ENCODE results near the gene MEI1.
"Not testable (repeated sequence)": the region's sequence is repeated elsewhere in the genome, so short reads cannot be mapped to it uniquely, and the experiment has no call there.

MEI1 gene

DNA sequence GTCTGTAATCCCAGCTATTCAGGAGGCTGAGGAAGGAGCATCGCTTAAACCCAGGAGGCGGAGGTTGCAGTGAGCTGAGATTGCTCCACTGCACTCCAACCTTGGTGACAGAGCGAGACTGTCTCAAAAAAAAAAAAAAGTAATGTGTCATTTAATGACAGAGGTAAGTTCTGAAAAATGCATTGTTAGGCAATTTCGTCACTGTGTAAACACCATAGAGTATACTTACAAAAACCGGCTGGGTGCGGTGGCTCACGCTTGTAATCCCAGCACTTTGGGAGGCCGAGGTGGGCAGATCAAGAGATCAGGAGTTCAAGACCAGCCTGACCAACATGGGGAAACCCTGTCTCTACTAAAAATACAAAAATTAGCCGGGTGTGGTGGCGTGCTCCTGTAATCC, 27.2 kb upstream of the MEI1 start:
- not testable (repeated sequence) for H3K4me3 Mint-ChIP-seq; H3K27ac Mint-ChIP-seq; H3K9me3 Mint-ChIP-seq; H3K27me3 Mint-ChIP-seq (ENCODE audit: low read depth)
- Mint-ChIP-seq H3K4me1 (ENCODE audit: low read depth) (peaks cover 11% of the 10 kb centered on the region), H3K36me3 (ENCODE audit: low read depth) (peaks cover 22% of the 10 kb centered on the region)

DNA sequence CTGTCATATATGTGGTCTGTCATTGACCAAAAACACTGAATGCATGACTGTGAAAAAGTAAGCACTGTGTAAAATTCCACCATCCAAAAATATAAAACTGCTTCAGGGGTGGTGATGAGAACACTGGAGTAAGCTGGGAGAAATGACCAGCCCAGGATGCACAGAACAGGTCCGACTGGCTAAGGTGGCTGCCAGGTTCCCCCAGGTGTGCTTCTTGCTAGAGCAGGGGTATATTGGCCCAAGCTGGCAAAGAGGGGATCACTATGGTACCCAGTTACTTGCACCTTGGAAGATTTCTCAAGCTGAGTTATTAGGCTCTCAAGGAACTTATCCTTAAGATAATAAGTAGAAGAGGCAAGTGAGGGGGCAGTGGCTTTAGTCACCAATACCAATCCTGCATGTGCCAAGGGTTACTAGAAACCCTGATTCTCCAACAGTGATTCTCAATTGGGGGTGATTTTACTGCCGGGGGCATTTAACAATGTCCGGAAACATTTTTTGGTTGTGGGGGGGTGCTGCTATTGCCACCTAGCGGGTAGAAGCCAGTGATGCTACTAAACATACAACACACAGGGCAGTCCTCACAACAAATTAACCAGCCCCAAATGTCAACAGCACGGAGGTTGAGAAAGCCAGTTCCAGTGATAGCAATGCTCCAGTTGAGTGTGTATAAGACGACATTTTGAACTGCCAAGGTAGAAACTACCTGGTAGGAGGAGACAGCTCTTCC, 26.4 kb upstream of the MEI1 start:
- no peaks in the 10 kb centered on the region for H3K27me3 Mint-ChIP-seq (ENCODE audit: low read depth)
- peaks cover 25% of the 10 kb centered on the region for H3K36me3 Mint-ChIP-seq (ENCODE audit: low read depth)
- H3K4me1 Mint-ChIP-seq (ENCODE audit: low read depth): peaks cover 9% of the 10 kb centered on the region
- H3K9me3 Mint-ChIP-seq: no peaks in the 10 kb centered on the region
- H3K4me3 Mint-ChIP-seq: no peak overlapping the region
- H3K27ac Mint-ChIP-seq: no peak overlapping the region

DNA sequence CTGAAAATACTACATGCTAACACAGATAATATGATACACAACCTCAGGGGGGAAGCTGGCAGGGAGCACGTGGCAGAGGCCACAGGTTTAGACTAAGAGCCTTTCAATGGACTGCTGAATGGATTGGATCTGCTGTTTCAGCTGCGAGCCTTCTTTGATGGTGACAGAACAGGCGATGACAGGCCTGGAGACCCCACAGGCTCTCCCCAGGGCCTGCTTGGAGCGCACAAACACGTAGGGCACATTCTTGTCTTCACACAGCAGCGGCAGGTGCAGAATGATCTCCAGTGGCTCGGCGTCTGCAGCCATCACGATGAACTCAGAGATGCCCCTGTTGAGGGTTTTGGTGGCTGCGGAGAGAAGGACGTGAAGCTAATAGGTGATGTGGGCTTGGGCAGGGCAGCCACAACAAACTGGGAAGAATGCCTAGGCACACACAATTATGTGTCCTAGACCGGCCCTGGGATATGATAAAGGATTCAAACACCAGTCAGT, 24.4 kb upstream of the MEI1 start:
- Mint-ChIP-seq H3K9me3 (no peaks in the 10 kb centered on the region), H3K27me3 (ENCODE audit: low read depth) (no peaks in the 10 kb centered on the region), H3K4me1 (ENCODE audit: low read depth) (peaks cover 7% of the 10 kb centered on the region), H3K27ac (peak overlapping the region; percentile 29), H3K4me3 (no peak overlapping the region), H3K36me3 (ENCODE audit: low read depth) (peaks cover 33% of the 10 kb centered on the region)

DNA sequence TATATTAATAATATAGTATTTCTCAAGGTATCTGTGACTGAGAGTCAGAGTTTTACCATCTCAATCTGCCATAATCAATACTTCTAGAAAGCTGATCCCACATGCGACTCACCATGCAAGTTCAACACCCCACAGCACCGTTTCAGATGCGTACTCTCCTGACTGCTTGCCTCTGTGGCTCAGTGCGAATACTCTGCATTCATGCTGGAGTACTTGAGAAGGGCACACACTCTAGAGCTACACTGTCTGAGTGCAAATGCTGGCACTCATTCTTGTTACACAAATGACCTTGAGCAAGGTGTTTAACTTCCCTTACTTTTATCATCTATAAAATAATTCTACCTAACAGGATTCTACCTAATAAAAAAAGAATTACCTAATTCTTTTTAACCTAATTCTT, 23.2 kb upstream of the MEI1 start:
- H3K36me3 Mint-ChIP-seq (ENCODE audit: low read depth): peaks cover 38% of the 10 kb centered on the region
- H3K9me3 Mint-ChIP-seq: no peaks in the 10 kb centered on the region
- H3K4me1 Mint-ChIP-seq (ENCODE audit: low read depth): peaks cover 7% of the 10 kb centered on the region
- H3K4me3 Mint-ChIP-seq: no peak overlapping the region
- H3K27ac Mint-ChIP-seq: no peak overlapping the region
- H3K27me3 Mint-ChIP-seq (ENCODE audit: low read depth): no peaks in the 10 kb centered on the region

DNA sequence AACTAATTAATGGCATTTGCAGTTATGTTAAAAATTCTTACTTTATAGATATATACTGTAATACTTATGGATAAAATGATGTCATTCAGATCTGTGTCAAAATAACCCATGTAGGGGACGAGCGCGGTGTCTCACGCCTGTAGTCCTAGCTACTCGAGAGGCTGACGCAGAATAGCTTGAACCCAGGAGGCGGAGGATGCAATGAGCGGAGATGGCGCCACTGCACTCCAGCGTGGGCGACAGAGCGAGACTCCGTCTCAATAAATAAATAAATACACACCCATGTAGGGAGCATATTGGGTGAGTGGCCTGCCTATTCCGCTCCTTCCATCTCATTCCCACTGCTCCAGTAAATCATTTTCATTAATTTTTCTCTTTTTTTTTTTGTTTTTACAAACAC, 17.7 kb upstream of the MEI1 start:
- Mint-ChIP-seq H3K27me3 (ENCODE audit: low read depth) (no peaks in the 10 kb centered on the region), H3K4me3 (peak overlapping the region; percentile 96), H3K9me3 (no peaks in the 10 kb centered on the region), H3K4me1 (ENCODE audit: low read depth) (peaks cover 11% of the 10 kb centered on the region), H3K36me3 (ENCODE audit: low read depth) (peaks cover 24% of the 10 kb centered on the region), H3K27ac (peak overlapping the region; percentile 96)

DNA sequence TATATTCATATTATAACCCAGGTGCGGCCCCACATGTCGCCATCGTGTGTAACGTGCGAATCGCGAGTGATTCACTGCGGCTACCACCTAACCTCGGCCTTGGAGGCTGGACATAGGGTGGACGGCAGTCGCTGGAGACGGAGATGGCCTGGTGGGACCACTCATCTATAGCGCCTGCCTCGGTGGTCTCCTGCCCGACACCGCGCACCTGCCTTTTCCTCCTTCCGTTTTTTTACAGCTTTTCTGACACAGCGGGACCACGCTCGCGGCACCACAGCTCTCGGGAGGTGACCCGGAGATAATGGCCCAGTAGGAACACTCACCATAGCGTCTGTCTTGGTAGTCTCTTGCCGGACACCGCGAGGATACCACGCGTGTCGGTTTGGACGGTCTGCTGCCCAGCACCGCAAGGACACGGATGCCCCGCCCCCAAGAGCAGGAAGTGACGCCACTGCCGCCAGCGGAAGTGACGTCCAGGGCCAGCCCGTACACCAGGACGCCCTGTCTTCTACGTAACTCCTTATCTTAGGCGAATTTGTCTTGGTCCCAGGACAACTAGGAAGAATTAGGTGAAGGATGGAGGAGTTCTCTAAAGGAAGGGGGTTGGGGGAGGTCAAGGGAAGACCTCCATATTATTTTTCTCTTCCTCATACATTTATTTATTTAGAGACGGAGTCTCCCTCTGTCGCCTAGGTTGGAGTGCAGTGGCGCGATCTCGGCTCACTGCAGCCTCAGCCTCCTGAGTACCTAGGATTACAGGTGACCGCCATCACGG, 17.1 kb upstream of the MEI1 start:
- no peaks in the 10 kb centered on the region for H3K9me3 Mint-ChIP-seq
- H3K27ac Mint-ChIP-seq: peak overlapping the region; percentile 96
- H3K4me1 Mint-ChIP-seq (ENCODE audit: low read depth): peaks cover 14% of the 10 kb centered on the region
- no peaks in the 10 kb centered on the region for H3K27me3 Mint-ChIP-seq (ENCODE audit: low read depth)
- peaks cover 22% of the 10 kb centered on the region for H3K36me3 Mint-ChIP-seq (ENCODE audit: low read depth)
- peak overlapping the region; percentile 96 for H3K4me3 Mint-ChIP-seq

DNA sequence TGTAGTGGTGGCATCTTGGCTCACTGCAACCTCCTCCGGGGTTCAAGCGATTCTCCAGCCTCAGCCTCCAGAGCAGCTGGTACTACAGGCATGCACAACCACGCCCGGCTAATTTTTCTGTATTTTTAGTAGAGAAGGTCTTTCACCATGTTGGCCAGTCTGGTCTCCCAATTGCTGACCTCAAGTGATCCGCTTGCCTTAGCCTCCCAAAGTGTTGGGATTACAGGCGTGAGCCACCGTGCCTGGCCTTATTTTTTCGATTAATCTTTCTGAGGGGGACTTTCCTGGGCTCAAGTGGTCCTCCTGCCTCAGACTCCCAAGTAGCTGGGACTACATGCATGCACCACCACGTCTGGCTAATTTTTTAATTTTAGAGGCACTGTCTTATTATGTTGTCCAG, 16.3 kb upstream of the MEI1 start:
- H3K9me3 Mint-ChIP-seq: no peaks in the 10 kb centered on the region
- H3K27me3 Mint-ChIP-seq (ENCODE audit: low read depth): no peaks in the 10 kb centered on the region
- peaks cover 19% of the 10 kb centered on the region for H3K4me1 Mint-ChIP-seq (ENCODE audit: low read depth)
- peak overlapping the region; percentile 96 for H3K4me3 Mint-ChIP-seq
- peaks cover 19% of the 10 kb centered on the region for H3K36me3 Mint-ChIP-seq (ENCODE audit: low read depth)
- peak overlapping the region; percentile 96 for H3K27ac Mint-ChIP-seq

DNA sequence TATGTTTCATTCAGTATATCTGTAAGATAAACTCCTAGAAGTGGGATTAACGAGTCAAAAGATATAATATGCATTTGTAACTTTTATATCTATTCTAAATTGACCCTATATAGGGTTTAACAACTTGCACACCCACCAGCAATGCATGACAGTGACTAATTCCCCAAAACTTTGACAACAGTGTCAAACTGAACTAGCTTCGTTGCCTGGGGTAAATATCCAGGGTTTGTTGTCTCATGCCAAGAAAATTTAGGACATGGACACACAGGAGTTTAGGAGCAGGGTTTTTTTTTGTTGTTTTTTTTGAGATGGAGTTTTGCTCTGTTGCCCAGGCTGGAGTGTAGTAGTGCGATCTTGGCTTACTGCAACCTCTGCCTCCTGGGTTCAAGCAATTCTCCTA, 15.7 kb upstream of the MEI1 start:
- Mint-ChIP-seq H3K4me1 (ENCODE audit: low read depth) (peaks cover 20% of the 10 kb centered on the region), H3K4me3 (peak overlapping the region; percentile 96), H3K27ac (no peak overlapping the region), H3K36me3 (ENCODE audit: low read depth) (peaks cover 15% of the 10 kb centered on the region), H3K27me3 (ENCODE audit: low read depth) (no peaks in the 10 kb centered on the region), H3K9me3 (no peaks in the 10 kb centered on the region)

DNA sequence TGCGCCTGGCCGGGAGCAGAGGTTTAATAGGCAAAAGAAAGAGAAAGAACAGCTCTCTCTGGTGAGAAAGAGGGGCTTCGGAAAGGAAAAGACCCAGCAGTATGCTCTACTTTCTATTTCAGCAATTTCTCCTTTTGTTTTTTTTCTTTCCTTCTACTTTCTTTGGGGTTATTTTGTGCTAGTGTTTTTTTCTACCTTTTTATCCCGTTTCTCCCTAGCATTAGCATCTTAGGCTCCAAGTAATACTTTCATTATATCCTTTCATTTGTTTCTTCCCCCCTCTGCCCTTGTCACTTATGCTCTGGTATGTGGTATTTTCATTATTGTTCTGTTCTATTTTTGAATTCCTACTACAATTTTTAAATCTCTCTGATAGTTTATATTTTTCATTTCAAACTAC, 15.1 kb upstream of the MEI1 start:
- peaks cover 15% of the 10 kb centered on the region for H3K36me3 Mint-ChIP-seq (ENCODE audit: low read depth)
- no peak overlapping the region for H3K4me3 Mint-ChIP-seq
- no peaks in the 10 kb centered on the region for H3K9me3 Mint-ChIP-seq
- H3K27ac Mint-ChIP-seq: no peak overlapping the region
- peaks cover 22% of the 10 kb centered on the region for H3K4me1 Mint-ChIP-seq (ENCODE audit: low read depth)
- H3K27me3 Mint-ChIP-seq (ENCODE audit: low read depth): no peaks in the 10 kb centered on the region

DNA sequence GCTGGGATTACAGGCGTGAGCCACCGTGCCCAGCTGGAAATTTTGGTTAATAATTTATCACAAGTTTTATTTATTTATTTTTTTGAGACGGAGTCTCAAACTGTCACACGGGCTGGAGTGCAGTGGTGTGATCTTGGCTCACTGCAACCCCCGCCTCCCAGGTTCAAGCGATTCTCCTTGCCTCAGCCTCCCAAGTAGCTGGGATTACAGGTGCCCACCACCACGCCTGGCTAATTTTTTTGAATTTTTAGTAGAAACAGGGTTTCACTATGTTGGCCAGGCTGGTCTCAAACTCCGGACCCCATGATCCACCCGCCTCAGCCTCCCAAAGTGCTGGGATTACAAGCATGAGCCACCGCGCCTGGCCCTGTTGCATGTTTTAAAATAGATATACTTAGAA, 12.4 kb upstream of the MEI1 start:
- not testable (repeated sequence) for H3K36me3 Mint-ChIP-seq (ENCODE audit: low read depth); H3K9me3 Mint-ChIP-seq; H3K27me3 Mint-ChIP-seq (ENCODE audit: low read depth); H3K27ac Mint-ChIP-seq
- peaks cover 24% of the 10 kb centered on the region for H3K4me1 Mint-ChIP-seq (ENCODE audit: low read depth)
- peak overlapping the region; percentile 93 for H3K4me3 Mint-ChIP-seq

DNA sequence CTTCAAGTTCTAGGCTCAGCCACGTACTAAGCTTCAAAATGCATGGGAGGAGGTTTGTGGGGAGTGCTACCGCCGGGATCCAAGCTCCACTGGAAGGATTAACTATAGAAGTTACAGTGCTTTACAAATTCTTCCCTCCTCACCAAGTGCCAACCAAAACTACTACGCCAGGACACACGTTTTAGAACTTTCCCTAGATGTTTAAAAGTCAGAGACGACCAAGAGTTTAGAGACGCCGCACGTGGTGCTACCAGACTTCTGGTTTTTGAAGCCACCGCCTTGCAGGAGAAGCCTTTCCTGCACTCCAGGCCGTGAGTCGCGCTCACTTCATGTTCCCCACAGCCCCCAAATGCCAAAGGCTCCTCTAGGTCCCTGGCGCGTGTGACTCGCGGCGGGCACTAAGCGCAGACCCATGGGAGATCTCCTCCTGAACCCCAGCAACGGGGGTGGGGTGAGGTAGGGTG, 11.4 kb upstream of the MEI1 start:
- Mint-ChIP-seq H3K27ac (peak overlapping the region; percentile 99), H3K4me3 (peak overlapping the region; percentile 93), H3K36me3 (ENCODE audit: low read depth) (peaks cover 3% of the 10 kb centered on the region), H3K9me3 (no peaks in the 10 kb centered on the region), H3K4me1 (ENCODE audit: low read depth) (peaks cover 21% of the 10 kb centered on the region), H3K27me3 (ENCODE audit: low read depth) (no peaks in the 10 kb centered on the region)

DNA sequence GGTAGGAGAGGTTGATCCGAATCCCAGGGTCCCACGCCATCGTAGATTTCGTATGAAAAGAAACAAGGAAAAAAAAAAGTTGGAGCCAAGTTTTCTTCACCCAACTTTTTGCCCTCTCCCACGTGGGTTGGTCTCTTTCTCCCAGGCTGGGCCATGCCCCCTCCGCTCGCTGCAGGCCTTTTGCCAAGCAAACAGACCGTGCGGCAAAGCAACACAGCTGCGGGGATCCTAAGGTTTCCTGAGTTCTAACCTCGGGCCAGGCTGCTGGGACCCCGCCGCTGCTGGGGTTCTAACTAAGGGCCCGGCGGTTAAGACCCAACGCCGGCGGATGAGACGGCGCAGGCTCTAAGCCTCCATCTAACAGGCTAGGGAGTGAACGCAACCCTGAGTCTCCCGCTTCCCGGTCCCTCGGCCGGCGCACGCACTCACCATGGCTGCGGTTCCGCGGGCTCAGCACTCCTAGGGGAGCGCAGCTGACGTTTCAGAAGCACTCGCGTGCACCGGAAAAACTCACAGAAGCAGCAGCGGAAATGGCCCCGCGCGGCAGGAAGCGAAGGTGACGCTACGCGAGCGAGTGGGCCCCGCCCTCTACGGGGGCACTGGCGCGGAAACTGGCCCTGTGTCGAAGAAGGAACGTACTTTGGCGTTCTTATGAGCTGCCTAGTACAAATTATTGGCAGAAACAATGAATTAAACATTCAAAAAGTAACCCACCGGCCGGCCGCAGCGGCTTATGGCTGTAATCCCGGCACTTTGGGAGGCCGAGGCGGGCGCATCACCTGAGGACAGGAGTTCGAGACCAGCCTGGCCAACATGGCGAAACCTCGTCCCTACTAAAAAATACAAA, 10.7 kb upstream of the MEI1 start, which contains the start of gene SNU13:
SNU13 (minus strand) TSS at position 503 of the 847 bp plus-strand sequence; CDS start at position 432, 71 bp downstream.
- Mint-ChIP-seq H3K36me3 (ENCODE audit: low read depth) (peaks cover 3% of the 10 kb centered on the region), H3K4me1 (ENCODE audit: low read depth) (peaks cover 21% of the 10 kb centered on the region), H3K9me3 (no peaks in the 10 kb centered on the region), H3K4me3 (peak within 1 kb of the TSS; percentile 93), H3K27ac (peak within 1 kb of the TSS; percentile 99), H3K27me3 (ENCODE audit: low read depth) (no peaks in the 10 kb centered on the region)

DNA sequence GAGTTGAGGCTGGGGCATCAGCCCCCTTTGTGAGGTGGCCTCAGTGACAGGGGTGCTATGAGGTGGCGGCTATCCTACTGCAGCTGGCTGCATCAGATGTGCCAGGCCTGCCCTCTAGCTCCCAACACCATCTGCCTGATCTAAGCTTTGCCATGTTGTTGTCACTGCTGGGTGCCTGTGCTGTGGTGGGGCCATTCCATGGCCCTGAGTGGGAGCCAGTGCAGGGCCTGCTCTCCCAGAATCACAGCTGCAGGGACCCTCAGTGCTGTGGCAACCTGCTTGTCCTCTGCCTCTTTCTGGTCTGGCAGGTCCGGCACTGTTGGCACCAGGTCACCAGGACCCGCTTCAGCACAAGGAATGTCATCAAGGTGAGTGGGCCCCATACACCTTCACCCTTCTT, 8.8 kb upstream of the MEI1 start:
- Mint-ChIP-seq H3K4me1 (ENCODE audit: low read depth) (peaks cover 18% of the 10 kb centered on the region), H3K9me3 (no peaks in the 10 kb centered on the region), H3K36me3 (ENCODE audit: low read depth) (peaks cover 3% of the 10 kb centered on the region), H3K27me3 (ENCODE audit: low read depth) (no peaks in the 10 kb centered on the region), H3K4me3 (peak overlapping the region; percentile 62), H3K27ac (no peak overlapping the region)

DNA sequence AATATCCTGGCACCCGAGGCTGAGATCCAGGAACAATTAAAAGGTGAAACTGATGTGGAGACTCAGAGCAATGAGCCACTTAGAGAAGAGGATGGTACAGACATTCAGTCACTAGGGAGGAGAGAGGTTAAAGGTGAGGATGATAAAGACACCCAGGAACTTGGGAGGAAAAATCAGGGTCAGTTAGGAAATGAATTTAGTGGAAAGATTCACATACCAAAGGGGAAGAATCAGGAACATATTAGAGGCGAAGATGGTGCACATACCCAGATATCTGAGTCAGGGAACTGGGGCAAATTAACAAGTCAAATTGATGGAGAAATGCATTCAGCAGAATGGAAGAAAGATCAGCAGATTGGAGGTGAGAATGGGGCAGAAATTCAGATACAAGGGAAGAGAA, 4.1 kb upstream of the MEI1 start:
- no peak overlapping the region for H3K27ac Mint-ChIP-seq
- no peak overlapping the region for H3K4me3 Mint-ChIP-seq
- H3K36me3 Mint-ChIP-seq (ENCODE audit: low read depth): no peaks in the 10 kb centered on the region
- H3K4me1 Mint-ChIP-seq (ENCODE audit: low read depth): peaks cover 11% of the 10 kb centered on the region
- no peaks in the 10 kb centered on the region for H3K27me3 Mint-ChIP-seq (ENCODE audit: low read depth)
- H3K9me3 Mint-ChIP-seq: no peaks in the 10 kb centered on the region
